H54 (cell line): ENCODE measurements around the gene PSMB8.

ENCODE experiments used
- DNase-seq: peaks from one replicate; pipeline ENCODE4 v3.0.0; 2011; ENCODE audit warnings: low spot score, mixed read lengths; ENCODE audit not compliant: insufficient read length
- FAIRE-seq: peaks from 3 replicates; lab custom pipeline; 2011; peaks lifted over from hg19 to GRCh38; lab: Jason Lieb, UNC
- POLR2A ChIP-seq: IDR thresholded peaks from 2 replicates; pipeline ENCODE4 v1.6.1; 2011; ENCODE audit warnings: low read depth, mild to moderate bottlenecking, low read length

Gene PSMB8

DNA sequence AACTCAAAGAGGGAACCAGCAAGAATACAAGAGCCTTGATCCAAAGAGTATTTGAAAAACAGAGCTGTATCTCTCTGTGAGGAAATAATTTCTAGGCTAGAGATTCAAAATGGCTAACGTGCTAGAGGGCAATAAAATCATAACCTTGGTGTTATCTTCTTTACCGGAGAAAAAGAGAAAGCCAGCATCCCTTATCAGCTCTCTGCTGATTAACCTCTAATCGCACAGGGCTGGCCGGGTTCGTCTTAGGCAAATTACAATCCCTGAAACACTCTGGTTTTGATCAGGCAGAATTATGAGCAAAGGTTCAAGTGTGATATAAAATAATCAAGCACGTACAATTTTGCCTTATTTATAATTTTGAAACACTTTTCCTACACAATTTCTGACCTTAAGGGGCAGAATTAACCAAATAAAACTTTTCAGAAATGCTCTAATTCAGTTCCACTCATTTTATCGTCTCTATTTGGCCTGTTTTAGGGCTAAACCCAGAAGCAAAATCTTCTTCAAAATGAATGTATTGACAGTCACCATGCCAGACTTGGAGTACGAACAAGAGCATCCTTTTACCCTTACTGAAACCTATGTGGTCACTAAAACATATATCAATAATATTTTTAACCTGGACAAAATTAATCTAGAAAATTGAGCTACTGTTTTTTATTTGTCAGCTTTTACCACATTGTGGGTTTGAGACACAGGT lies 23.9 kb upstream of the PSMB8 start:
- no peak for TF ChIP-seq POLR2A
- FAIRE-seq (no peak), DNase-seq (no peak)

DNA sequence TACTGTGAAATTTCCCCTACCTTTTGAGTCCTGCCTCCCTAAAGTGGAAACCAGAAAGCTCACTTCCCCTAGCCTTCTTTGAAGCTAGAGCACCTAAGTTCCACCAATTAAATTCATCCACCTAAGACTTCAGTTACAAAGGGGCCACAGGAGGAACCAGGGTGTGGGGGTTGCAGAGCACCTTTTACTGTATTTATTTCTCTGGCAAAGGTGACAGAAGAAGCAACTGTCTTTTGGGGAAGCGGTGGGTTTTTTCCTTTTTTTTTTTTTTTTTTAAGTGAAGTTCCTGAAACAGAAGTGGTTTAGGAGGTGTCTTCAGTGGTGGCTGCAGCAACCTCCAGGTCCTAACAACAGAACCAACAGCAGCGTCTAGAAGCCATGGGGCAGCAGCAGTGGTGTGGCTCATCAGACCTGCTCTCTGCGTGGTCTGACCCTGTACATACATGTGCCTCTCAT lies 23.2 kb upstream of the PSMB8 start:
- DNase-seq (no peak), FAIRE-seq (no peak)
- no peak for TF ChIP-seq POLR2A

DNA sequence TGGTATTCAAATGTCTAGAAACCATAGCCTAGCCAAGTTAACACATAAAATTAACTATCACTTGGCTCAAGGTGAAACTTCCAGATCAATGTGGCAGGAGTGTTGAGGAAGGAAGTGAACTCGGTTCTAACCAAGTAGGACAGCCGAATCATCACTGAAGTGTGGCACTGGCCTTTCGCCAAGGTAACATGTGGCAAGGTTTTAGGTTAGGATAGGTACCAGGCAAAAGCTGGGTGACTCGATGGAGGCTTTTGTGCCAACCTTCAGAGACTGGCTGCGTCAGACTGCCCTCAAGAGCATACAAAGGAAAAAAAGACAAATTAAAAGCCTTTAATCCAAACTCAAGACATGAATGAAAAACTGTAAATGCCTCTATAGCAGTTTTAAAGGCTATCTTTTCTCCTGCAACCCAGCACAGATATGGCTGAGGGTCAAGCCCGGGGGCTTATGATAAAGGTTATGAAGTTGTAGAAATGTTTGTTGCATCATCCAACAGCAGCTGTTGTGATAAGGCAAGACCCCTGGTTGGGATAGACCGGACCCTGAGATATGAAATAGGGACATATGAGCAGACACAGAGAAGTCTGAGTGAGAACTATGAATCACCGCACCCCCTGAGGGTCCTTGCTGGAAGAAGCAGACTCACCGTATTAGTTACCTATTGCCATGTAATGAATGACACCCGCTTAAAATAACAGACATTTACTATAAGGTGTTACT lies 22.0 kb upstream of the PSMB8 start:
- DNase-seq (no peak), FAIRE-seq (no peak)
- no peak for TF ChIP-seq POLR2A

DNA sequence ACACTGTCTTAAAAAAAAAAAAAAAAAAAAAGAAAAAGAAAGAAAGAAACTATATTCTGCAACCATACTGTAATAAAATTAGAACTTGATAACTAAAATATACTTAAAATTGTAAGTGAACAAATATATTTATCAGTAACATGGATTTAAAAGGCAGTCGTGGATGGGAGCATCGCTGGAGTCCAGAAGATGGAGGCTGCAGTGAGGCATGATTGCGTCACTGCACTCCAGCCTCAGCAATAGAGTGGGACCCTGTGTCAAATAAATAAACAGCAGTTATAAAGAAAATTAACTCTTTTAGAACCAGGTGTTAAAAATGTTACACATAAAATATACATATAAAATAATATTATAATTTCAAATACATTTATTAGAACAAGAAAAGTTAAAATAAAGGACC lies 18.9 kb upstream of the PSMB8 start:
- DNase-seq, result no peak
- FAIRE-seq, result no peak
- TF ChIP-seq POLR2A, result no peak

DNA sequence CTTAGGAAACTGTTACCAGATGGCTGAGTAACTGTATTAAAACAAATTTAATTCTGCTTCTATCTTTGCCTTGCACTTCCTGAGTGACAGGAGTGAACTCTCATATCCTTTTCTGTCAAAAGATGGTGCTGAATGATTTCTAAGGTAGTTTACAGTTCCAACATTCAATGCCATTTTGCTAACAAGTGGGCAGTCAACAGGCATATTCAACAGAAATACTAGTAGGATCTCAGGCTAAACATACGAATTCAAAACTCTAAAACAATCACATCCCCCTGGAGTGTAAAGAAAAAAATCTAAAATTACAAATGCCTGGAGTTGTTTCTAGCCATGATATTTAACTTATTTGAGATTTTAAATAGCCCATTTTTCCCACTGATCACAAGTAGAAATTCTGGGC lies 16.8 kb upstream of the PSMB8 start:
- FAIRE-seq (no peak), DNase-seq (no peak)
- no peak for TF ChIP-seq POLR2A

DNA sequence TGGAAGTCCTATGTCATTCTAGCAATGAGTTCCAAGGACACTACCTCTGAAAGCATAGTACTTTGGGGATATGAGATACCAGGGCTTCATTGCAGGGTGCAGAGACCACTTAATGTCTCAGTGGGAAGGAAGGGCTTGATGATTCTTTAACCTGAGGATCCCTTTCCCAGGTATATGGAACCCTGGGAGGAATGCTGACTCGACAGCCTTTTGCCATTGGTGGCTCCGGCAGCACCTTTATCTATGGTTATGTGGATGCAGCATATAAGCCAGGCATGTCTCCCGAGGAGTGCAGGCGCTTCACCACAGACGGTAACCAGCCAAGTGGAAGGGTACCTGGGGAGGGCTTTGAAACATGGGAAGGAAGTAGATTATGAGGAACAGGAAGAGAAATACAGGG lies 14.3 kb upstream of the PSMB8 start:
- DNase-seq (no peak), FAIRE-seq (no peak)

DNA sequence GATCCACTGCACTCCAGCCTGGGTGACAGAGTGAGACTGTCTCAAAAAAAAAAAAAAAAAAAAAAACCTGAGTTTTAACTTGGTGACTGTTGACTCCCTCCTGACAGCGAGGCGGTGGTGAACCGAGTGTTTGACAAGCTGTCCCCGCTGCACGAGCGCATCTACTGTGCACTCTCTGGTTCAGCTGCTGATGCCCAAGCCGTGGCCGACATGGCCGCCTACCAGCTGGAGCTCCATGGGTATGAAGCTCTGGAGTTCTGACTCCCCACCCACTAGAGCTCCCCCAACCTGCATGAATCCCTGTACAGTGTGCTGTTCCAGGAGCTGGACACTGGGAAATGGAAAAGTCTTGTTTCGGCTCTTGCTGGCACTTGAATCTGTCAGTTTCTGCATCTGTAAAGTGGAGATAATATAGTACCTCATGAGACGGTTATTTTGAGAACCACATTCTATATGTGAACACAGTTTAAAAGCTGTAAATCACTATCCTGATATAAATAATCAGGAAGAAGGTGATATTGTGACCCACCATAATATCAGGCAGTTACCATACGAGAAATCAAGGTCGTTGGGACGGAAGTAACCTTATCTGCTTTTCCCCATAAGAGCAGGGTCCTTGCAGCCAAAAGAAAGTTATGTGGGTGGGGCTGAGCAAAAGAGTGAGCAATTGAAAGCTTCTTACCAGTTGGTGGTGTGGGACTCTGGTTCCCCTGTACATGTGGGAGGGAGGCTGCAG lies 13.5 kb upstream of the PSMB8 start:
- no peak for DNase-seq
- TF ChIP-seq POLR2A, result no peak
- FAIRE-seq, result no peak

More for the DNA sequence above, 14.3 kb upstream of the PSMB8 start:
- TF ChIP-seq POLR2A, result no peak

DNA sequence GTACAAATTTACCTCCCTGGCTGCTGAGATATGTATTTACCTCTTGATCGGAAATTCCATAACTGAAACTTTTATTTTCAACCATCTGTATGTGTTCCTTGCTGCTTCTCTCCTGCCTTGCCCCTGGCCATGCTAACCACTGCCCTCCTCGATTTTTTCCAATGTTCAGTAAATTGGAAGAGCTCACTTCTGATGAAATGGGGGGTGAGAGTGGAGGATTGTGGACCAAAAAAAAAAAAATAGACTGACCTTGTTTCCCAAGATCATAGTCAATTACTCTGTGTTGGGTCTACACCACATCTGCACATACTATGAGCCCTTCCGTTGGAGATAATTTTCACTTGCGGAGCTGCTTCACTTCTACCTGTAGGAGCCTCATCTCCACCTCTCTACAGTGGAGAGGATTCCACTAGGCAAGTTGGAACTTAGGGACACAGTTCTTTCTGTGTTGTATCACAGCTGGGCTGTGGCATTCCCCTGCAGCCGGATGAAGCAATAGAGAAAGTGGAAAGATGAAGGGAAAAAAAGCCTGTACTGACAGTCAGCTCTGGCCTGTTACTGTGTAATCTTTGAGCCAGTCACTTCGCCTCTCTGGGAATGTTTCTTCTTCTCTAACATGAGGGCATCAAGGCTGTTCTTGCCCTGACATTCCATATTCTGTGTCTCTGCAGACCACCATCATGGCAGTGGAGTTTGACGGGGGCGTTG lies 11.8 kb upstream of the PSMB8 start:
- FAIRE-seq (no peak), DNase-seq (no peak)
- TF ChIP-seq POLR2A, result no peak

DNA sequence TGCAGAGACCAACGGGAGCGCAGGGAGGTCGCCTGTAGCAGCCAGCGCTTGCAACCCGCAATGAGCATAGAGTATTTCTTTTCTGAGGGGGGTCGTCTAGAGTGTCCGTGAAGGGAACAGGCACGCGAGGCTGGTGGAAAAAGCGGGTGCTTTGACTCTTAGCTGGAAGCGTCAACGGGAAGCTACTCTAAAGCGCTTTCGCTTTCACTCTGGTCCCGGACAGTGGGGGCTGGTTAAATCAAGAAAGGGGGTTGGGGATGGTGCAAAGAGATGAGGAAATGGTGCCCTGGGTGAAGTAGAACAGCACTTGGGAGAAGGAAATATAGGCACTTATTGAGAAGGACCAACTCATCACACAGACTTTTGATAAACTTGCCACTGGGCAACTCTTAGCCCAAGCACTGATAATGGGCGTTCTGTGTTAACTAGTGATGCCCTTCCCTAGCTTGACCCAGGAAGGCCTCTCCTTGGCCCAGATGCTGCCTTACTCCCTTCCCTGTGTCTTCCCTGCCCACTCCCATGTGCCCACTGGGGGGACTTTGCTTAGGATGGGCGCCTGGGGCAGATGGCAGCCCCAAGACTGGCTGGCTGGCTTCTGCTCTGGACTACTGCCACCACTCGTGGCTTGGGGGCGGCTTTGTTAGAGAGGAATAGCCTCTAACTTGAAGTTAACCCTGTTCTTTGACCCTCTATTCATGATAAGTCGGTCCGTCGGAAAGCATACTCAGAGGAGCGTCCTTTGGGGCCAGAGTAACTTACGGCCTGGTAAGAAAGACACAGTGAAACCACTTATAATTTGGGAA lies 10.7 kb upstream of the PSMB8 start:
- no peak for FAIRE-seq
- DNase-seq, result peak; percentile 24
- no peak for TF ChIP-seq POLR2A

DNA sequence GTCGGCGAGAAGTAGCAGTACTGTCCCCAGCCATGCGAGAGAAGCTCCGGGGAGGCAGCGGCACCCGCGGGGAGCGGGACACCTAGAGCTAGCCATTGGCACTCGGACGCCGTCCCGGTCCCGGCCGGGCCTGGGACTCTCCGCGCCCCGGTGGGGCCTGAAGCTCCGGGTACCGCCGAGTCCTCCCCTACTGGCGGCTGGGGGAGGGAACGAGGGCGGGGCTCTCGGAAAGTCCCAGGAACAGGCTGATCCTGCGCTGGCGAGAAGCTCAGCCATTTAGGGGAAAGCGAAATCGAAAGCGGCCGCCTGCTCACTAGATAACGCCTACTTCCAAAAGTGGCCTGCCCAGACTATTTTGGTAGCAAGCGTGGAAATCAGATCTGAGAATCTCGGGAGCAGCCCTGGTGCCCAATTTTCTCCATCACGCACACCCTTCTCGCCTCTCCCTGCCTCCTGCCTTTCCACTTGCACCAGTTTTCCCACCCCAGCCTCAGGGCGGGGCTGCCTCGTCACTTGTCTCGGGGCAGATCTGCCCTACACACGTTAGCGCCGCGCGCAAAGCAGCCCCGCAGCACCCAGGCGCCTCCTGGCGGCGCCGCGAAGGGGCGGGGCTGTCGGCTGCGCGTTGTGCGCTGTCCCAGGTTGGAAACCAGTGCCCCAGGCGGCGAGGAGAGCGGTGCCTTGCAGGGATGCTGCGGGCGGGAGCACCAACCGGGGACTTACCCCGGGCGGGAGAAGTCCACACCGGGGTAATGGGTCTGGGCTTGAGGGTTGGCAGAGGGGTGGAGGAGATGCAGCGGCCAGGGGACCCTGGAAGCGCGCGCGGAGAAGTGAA lies 9.9 kb upstream of the PSMB8 start, which contains the start of the genes PSMB9 and TAP1:
Gene PSMB9 (plus strand): TSS at position 652 of the 835 bp plus-strand sequence. CDS start 38 bp downstream, at position 690.
Gene TAP1 (minus strand): TSS at position 164 of the 835 bp plus-strand sequence. CDS start 68 bp downstream, at position 96.
- TF ChIP-seq POLR2A, result peak; percentile 73
- DNase-seq, result peak; percentile 87
- no peak for FAIRE-seq

DNA sequence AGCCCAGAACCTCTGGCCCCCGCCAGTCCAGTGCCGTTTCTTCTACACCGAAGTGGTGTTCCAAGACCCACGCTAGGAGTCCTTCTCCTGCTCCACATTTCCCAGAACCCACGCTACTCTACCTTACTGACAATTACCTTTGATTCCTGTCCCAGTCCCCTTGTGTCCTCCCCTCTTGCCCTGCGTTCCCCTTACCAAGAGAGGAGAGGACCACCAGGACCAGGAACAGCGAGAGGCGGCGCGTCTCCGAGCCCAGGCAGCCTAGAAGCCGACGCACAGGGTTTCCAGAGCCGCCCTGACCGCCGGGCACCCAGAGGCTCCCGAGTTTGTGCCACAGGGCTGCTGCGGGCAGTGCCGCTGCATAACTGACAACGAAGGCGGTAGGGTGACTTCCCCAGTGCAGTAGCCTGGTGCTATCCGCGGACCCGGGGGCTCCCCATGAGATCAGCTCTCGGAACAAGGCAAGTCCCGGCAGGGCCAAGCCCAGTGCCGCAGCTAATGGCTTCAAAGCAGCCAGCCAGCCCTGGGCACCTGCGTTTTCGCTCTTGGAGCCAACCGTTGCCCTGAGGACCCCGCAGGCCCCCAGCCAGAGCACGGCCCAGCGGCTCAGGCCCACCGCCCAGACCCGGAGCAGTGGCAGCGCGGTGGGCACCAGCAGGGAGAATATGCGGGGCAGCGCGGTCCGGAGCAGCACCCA lies 9.1 kb upstream of the PSMB8 start:
- no peak for TF ChIP-seq POLR2A
- FAIRE-seq, result no peak
- peak; percentile 50 for DNase-seq
